GM10248 (cell line): ENCODE measurements around the gene DSCAML1.

Source experiments
- CTCF ChIA-PET: fragments of 300-600 bp; sonication (Branson Sonifier 250); formaldehyde crosslinking; extraction: SDS; loops from one replicate; lab custom pipeline; 2021; ENCODE audit warnings: antibody characterized with exemption; lab: Yijun Ruan, JAX
- POLR2A ChIA-PET: fragments of 350-650 bp; sonication (Branson Sonifier 250); formaldehyde crosslinking; extraction: SDS; loops from one replicate; lab custom pipeline; 2020; ENCODE audit warnings: antibody characterized with exemption; lab: Yijun Ruan, JAX
- DNase-seq: peaks from one replicate; pipeline ENCODE4 v3.0.0; 2012; ENCODE audit errors: extremely low spot score
- CTCF ChIP-seq: IDR thresholded peaks from 2 replicates; pipeline ENCODE4 v1.5.1; 2012; ENCODE audit warnings: mild to moderate bottlenecking, low read depth; ENCODE audit errors: extremely low read depth, missing control alignments, control extremely low read depth

Gene DSCAML1

GRCh38 chr11:117594721-117595120 is 202.3 kb downstream of the DSCAML1 start:
- DNase-seq: no peak
- CTCF ChIA-PET: no interaction called here
- POLR2A ChIA-PET: no interaction called here
- TF ChIP-seq CTCF: no peak

DNA sequence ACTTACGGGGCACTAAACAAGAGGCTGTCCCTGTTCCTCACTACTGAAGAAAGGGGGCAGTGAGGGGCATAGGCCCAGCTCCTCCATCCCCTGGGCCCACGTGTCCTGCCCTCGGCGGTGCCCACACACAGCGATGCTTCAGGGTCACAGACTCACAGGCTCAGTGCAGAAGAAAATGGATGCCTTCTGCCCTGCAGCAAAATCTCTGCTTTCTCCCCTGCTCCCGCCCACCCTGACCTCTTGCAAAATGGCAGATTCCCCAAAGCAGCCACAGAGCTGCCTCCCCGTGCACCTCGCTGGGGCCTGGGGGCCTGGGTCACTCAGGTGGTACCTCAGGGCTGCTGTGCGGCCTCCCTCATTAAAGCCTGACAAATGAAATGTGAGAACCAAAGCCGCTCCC is 204.0 kb downstream of the DSCAML1 start:
- CTCF ChIA-PET: interaction anchor here (1.1 kb wide), 1 partner anchor 8 kb away, joined by 3 read pairs; no protein-coding TSS in a partner anchor
- DNase-seq: no peak
- TF ChIP-seq CTCF: no peak
- POLR2A ChIA-PET: no interaction called here

- ChIA-PET CTCF (interaction anchor here (1.1 kb wide), 1 partner anchor 10 kb away, joined by 3 read pairs; no protein-coding TSS in a partner anchor), POLR2A (no interaction called here)
- no peak for DNase-seq
- no peak for TF ChIP-seq CTCF
Measured at GRCh38 chr11:117591316-117592039, 205.5 kb downstream of the DSCAML1 start.

DNA sequence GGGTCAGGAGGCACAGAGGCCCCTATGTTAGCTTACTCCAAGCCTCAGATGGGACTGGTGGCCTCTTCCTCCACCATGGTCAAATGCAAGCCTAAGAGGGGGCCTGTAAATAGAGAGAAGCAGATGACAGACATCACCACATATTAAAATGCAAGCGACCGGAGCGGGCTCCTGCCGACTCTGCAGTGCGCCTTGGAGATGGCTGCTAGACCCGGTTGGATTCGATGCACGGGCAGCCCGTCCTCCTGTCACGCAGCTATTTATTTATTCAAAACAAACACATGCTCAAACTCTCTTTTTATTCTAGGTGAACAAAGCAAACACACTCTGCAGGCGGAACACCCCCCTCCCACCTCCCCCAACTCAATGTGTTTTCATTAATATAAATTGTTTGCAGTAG is 208.0 kb downstream of the DSCAML1 start:
- TF ChIP-seq CTCF: no peak
- POLR2A ChIA-PET: no interaction called here
- no peak for DNase-seq
- CTCF ChIA-PET: interaction anchor here (0.6 kb wide), 1 partner anchor 1748 kb away, joined by 3 read pairs; no protein-coding TSS in a partner anchor

- POLR2A ChIA-PET: no interaction called here
- CTCF ChIA-PET: interaction anchor here (0.6 to 1.7 kb wide), 2 partner anchors 162 to 1749 kb away, joined by 3 to 4 read pairs; no protein-coding TSS in a partner anchor
- TF ChIP-seq CTCF: no peak
- DNase-seq: no peak
Measured at GRCh38 chr11:117588166-117588810, 208.7 kb downstream of the DSCAML1 start.

GRCh38 chr11:117587416-117587815 is 209.6 kb downstream of the DSCAML1 start:
- ChIA-PET CTCF (interaction anchor here (0.9 to 1.7 kb wide), 2 partner anchors 12 to 161 kb away, joined by 3 to 4 read pairs; no protein-coding TSS in a partner anchor), POLR2A (no interaction called here)
- no peak for TF ChIP-seq CTCF
- no peak for DNase-seq
